ENCODE data around the gene FHAD1.

DNA sequence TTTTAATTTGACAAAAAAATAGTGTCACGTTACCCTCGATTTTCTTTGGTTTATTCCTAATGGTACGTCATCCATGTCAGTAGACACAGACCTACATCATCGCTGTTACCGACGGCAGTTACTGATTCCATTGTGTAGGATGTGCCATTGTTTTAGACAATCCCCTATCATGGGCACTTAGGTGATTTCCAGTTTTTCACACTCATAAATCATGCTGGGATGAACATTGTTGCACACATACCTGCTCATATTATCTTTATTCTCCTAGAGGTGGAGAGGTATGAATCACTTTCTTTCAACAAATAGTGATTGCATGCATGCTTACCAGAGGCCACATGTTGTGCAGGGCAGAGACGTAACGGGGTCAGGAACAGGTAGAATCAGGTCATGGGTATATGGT lies 83.0 kb downstream of the FHAD1 start:
- TF ChIP-seq CTCF (IDR thresholded peaks at IDR 0.05; ENCODE audit: low read depth, low read length, poor library complexity, severe bottlenecking) (no peak), EZH2phosphoT487 (IDR thresholded peaks at IDR 0.05; ENCODE audit: borderline replicate concordance, low read length) (no peak)
